Activated T-cell treated with anti-CD3 and anti-CD28 coated beads, Interleukin-2, amount 50 U/mL, for 72 hours (primary cell): ENCODE measurements around the gene ASCC2. TPM values are rescaled to one million over a fixed set of nuclear protein-coding genes. Genes with fewer than 3 reads are reported as not detected.
"Not testable (repeated sequence)": the region's sequence is repeated elsewhere in the genome, so short reads cannot be mapped to it uniquely, and the experiment has no call there.

Experiments
- ATAC-seq, 2 donors: fragments of 150-1000 bp; cut with Tn5 transposase; replicated peaks in 1 of 2; 2 replicates each; pipeline ENCODE4 v1.10.0; 2021; ENCODE audit warnings: moderate library complexity in 2 of 2, mild to moderate bottlenecking in 1 of 2
- DNase-seq, 2 donors: peaks; one replicate each; pipeline ENCODE4 v3.0.0; 2021 to 2022; ENCODE audit warnings: mixed read lengths in 1 of 2
- H3K27ac Mint-ChIP-seq: one replicate; pipeline ENCODE4 v1.8.0; 2022; ENCODE audit warnings: mild to moderate bottlenecking, moderate library complexity, mixed read lengths
- H3K27me3 Mint-ChIP-seq: one replicate; pipeline ENCODE4 v1.8.0; 2022; ENCODE audit warnings: low read depth, mixed read lengths
- H3K36me3 Mint-ChIP-seq, 2 donors: one replicate each; pipeline ENCODE4 v1.8.0; 2022; ENCODE audit warnings: mixed read lengths in 2 of 2, mild to moderate bottlenecking in 1 of 2; ENCODE audit not compliant: insufficient read depth in 2 of 2
- H3K4me1 Mint-ChIP-seq: one replicate; pipeline ENCODE4 v1.8.0; 2022; ENCODE audit warnings: low read depth, mixed read lengths
- H3K4me3 Mint-ChIP-seq, 2 donors: one replicate each; pipeline ENCODE4 v1.8.0; 2022; ENCODE audit warnings: mild to moderate bottlenecking in 2 of 2, mixed read lengths in 2 of 2, moderate library complexity in 2 of 2
- H3K9me3 Mint-ChIP-seq, 2 donors: one replicate each; pipeline ENCODE4 v1.8.0; 2022; ENCODE audit warnings: mixed read lengths in 2 of 2
- total RNA-seq, 2 donors: library from RNA; stranded (reverse); gene quantifications; one replicate each; pipeline ENCODE4 v1.2.3, GENCODE V29; 2022

The ASCC2 gene
- total RNA-seq, 2 donors from 2014 or later: 77.7 to 81.7 TPM

DNA sequence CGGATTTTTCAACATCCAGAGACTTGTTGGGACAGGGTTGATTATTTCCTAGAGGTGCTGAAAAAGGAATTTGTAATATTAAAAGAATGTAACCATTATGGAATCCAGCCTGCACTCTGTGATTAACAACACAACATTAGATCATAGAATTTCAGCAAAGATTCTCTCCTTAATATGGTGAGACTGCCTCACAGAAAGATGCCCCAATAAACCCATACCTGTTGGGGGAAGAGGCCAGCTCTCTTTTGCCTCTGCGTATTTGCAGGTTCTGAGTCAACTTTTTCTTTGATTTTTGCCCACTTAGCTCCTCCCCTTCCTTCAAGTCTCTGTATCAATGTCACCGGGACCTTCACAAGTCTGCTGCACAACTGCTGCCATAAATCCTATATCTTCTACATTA, 32.5 kb upstream of the ASCC2 start:
- Mint-ChIP-seq H3K36me3 (no peaks in the 10 kb centered on the region), H3K9me3 (no peaks in the 10 kb centered on the region), H3K27me3 (peaks cover 18% of the 10 kb centered on the region), H3K27ac (no peak overlapping the region), H3K4me3 (peak overlapping the region; percentile 14 to 31), H3K4me1 (peaks cover 13% of the 10 kb centered on the region)
- ATAC-seq (peak; percentile 88), DNase-seq (peak; percentile 26 to 30)

DNA sequence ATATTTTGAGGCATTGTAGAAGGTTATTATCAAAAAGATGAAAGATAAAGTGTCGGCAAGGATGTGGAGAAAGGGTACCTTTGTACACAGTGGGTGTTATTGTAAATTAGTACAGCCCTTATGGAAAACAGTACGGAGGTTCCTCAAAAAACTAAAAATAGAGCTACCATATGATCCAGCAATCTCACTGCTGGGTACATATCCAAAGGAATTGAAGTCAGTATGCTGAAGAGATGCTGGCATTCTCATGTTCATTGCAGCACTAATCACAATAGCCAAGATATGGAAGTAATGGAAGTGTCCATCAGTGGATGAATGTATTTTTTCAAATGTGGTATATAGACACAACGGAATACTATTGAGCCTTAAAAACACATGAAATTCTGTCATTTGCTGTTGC, 29.8 kb upstream of the ASCC2 start:
- H3K27me3 Mint-ChIP-seq: peaks cover 5% of the 10 kb centered on the region
- H3K27ac Mint-ChIP-seq: no peak overlapping the region
- peaks cover 13% of the 10 kb centered on the region for H3K4me1 Mint-ChIP-seq
- peaks cover 0 to 1% of the 10 kb centered on the region in 2 donors for H3K9me3 Mint-ChIP-seq
- DNase-seq: no peak
- H3K36me3 Mint-ChIP-seq: no peaks in the 10 kb centered on the region
- no peak for ATAC-seq
- no peak overlapping the region for H3K4me3 Mint-ChIP-seq

DNA sequence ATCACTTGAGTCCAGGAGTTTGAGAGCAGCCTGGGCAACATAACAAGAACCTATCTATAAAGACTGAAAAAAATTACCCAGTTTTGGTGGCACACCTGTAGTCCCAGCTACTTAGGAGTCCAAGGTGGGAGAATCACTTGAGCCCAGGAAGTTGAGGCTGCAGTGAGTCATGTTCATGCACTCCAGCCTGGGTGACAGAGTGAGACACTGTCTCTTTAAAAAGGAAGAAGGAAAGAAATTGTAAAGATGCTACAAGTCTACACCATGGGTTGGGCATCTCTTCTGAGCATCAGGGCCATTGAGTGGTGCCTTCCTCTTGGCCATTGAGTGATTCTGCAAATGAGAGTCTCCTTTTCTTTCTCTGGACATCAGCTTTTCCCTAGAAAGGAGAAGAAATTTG, 29.2 kb upstream of the ASCC2 start:
- Mint-ChIP-seq H3K9me3 (peaks cover 0 to 1% of the 10 kb centered on the region in 2 donors), H3K4me3 (no peak overlapping the region), H3K4me1 (peaks cover 13% of the 10 kb centered on the region), H3K27ac (no peak overlapping the region), H3K27me3 (peaks cover 5% of the 10 kb centered on the region), H3K36me3 (no peaks in the 10 kb centered on the region)
- no peak for DNase-seq
- no peak for ATAC-seq

DNA sequence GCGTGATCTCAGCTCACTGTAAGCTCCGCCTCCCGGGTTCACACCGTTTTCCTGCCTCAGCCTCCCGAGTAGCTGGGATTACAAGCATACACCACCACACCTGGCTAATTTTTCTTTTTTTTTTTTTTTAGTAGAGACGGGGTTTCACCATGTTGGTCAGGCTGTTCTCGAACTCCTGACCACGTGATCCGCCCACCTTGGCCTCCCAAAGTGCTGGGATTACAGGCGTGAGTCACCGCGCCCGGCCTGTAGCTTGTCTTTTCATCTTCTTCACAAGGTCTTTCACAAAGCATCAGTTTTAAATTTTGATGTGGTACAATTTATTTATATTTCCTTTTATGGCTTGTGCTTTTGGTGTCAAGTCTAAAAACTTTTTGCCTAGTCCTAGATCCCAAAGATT, 27.5 kb upstream of the ASCC2 start:
- ATAC-seq, DNase-seq, H3K36me3 Mint-ChIP-seq, H3K9me3 Mint-ChIP-seq, H3K27ac Mint-ChIP-seq, H3K4me1 Mint-ChIP-seq, H3K4me3 Mint-ChIP-seq, H3K27me3 Mint-ChIP-seq: not testable (repeated sequence)

DNA sequence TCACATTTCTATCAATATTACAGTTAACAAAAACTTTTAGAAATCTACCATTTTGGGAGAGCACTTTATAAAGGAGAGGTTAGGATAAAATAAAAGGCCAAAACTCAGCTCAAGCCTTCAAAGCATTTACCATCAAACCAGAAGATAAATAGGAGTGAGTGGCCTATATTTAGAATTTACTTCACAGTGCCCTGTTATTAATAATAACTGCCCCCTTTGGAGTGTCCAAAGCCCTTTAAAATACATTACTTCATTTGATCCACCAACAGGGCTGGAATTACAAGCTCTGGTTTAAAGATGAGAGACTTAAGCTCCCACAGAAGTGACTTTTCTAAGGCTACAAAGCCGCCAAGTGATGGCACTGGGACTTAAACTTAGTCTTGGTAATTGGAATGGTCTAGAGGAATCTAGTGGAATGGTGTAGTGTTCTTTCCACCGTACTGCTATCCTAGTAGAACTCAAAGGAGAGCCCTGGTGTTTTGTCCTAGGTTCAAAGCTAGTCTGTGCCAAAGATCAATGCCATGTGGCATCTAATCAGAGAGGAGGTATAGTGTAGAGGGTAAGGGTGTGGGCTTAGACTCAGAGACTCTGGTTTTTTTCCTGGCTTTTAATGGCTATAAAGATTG, 23.7 kb upstream of the ASCC2 start:
- no peak for DNase-seq
- no peaks in the 10 kb centered on the region for H3K36me3 Mint-ChIP-seq
- peaks cover 0 to 1% of the 10 kb centered on the region in 2 donors for H3K9me3 Mint-ChIP-seq

DNA sequence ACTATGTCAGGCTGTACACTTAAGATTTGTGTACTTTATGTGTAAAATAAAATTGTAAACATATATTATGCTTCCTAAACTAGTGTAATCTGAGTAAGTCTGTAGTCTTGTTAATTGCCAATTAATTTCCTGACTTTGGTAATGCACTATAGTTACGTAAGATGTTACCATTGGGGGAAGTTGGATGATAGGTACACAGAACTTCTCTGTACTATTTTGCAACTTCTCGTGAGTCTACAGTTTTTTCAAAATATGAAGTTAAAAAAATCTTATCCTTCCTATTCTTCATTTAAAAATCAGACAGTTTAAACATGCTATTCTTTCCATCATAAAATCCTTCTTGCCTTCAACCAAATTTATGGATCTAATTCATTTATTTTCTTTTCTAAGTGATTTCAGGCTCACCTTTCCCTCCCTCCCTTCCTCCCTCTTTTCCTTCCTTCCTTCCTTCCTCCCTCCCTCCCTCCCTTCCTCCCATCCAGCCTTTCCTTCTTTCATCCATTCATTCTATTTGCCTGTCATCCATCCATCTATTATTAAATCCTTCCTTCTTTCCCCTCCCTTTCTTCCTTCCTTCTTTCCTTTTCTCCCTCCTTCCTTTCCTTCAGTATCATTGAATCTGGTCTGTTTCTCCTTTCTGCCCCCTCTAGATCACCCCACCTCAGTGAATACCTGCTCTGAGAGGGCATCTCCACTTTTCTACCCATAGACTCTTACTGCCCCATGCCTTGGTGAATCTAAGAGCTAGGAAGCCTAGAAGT, 22.1 kb upstream of the ASCC2 start:
- no peak for ATAC-seq
- Mint-ChIP-seq H3K9me3 (peaks cover 0 to 1% of the 10 kb centered on the region in 2 donors), H3K4me3 (no peak overlapping the region), H3K36me3 (no peaks in the 10 kb centered on the region), H3K27me3 (no peaks in the 10 kb centered on the region), H3K4me1 (no peaks in the 10 kb centered on the region), H3K27ac (no peak overlapping the region)
- no peak for DNase-seq

More for the DNA sequence above, 23.7 kb upstream of the ASCC2 start:
- no peaks in the 10 kb centered on the region for H3K4me1 Mint-ChIP-seq
- ATAC-seq: no peak
- H3K4me3 Mint-ChIP-seq: no peak overlapping the region
- H3K27ac Mint-ChIP-seq: no peak overlapping the region
- H3K27me3 Mint-ChIP-seq: no peaks in the 10 kb centered on the region

DNA sequence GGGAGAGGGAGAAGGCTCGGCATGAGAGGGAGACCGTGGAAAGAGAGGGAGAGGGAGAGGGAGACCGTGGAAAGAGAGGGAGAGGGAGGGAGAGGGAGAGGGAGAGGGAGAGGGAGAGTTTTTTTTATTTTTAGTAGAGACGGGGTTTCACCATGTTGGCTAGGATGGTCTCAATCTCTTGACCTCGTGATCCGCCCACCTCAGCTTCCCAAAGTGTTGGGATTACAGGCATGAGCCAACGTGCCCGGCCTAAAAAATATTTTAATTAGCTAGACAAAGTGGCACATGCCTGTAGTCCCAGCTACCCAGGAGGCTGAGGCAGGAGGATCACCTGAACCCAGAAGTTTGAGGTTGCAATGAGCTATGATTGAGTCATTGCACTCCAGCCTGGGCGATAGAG, 21.0 kb upstream of the ASCC2 start:
- H3K27ac Mint-ChIP-seq, H3K27me3 Mint-ChIP-seq, DNase-seq, H3K4me1 Mint-ChIP-seq, H3K36me3 Mint-ChIP-seq, H3K4me3 Mint-ChIP-seq, H3K9me3 Mint-ChIP-seq, ATAC-seq: not testable (repeated sequence)

DNA sequence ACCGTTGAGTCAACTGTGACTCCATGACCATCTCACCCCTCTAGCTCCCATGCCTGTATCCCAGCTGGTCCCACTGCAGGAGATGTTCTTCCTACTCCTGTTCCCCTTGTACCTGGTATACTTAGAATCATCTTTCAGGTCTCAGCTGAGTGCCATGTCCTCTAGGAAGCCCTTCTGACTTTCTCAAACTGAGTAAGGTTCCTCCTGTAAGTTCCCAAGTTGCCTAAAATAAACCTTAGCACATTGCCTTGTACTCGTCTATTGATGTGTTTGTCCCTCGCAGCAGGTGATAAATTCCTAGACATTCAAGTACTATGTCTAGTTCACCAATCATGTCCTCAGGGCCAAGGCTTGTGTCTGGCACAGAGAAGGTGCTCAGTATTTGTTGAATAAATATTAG, 18.4 kb upstream of the ASCC2 start:
- no peak overlapping the region for H3K4me3 Mint-ChIP-seq

DNA sequence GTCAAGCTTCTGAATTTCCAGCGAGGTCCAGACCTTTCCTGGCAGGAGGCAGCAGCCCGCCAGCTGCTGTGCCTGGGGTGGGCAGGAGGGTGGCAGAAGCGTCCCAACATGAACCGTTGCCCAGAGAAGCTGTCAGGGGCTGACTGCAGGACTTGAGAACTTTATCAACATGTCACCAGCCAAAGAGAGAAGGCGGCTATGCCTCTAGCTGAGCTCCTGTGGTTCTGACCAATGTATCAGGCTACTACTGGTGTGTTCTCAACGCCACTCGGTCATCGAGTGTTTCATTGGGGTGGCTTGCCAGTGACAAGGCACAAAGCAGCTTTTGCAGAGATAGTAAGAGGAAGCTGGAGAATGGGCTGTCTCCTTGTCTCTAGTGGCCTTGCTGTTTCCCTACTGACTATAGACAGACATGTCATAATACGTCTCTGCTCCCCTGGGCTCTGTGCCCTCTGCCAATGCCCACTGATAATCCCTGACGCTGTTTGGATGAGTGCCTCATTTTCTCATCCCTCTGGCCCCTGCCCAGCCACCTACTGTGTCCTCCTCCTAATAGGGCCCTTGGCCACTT, 17.6 kb upstream of the ASCC2 start:
- Mint-ChIP-seq H3K4me1 (no peaks in the 10 kb centered on the region), H3K4me3 (no peak overlapping the region), H3K9me3 (no peaks in the 10 kb centered on the region), H3K27ac (no peak overlapping the region), H3K27me3 (no peaks in the 10 kb centered on the region), H3K36me3 (no peaks in the 10 kb centered on the region)
- DNase-seq (no peak), ATAC-seq (no peak)

More for the DNA sequence above, 18.4 kb upstream of the ASCC2 start:
- Mint-ChIP-seq H3K36me3 (no peaks in the 10 kb centered on the region), H3K9me3 (no peaks in the 10 kb centered on the region), H3K27ac (no peak overlapping the region), H3K27me3 (no peaks in the 10 kb centered on the region), H3K4me1 (no peaks in the 10 kb centered on the region)
- DNase-seq: no peak
- no peak for ATAC-seq

DNA sequence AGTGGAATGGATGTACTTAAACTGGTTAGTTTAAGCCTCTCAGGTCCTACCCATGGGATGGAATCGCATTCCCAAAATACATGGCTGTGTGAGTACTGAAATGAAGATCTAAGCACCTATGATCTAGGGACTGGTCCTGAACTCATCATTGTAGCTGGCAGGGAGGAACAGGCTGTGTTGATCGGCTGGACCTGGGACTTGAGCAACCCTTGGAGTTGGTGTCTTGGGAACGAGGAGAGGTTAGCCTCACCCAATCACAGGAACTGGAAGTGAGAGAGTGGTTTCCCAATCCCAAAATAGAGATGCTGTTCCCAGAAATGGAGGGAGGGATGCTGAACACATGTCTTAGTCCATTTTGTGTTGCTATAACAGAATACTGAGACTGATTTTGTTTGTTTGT, 16.4 kb upstream of the ASCC2 start:
- Mint-ChIP-seq H3K27me3 (no peaks in the 10 kb centered on the region), H3K36me3 (no peaks in the 10 kb centered on the region), H3K27ac (no peak overlapping the region), H3K9me3 (no peaks in the 10 kb centered on the region), H3K4me1 (no peaks in the 10 kb centered on the region), H3K4me3 (no peak overlapping the region)
- no peak for DNase-seq
- no peak for ATAC-seq

DNA sequence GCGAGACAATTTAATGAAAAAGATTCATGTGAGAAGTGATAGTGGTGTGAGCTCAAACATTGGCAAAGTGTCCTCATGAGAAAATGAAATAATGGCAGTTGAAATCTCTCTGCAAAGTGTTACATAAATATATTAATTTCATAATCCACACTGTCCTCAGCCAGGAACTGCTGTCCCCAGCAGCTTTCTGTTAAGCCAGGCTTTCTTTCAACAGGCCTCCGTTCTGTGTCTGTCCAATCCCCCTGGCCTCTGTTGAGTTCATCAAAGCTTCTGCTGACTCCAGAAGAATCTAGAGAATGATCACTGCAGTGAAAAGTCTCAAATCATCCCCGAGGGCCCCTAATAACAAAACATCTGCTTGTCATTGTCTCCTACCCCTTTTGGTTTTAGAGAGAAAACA, 10.0 kb upstream of the ASCC2 start:
- DNase-seq (no peak), ATAC-seq (no peak)
- Mint-ChIP-seq H3K9me3 (peaks cover 3 to 4% of the 10 kb centered on the region in 2 donors), H3K27me3 (no peaks in the 10 kb centered on the region), H3K27ac (no peak overlapping the region), H3K36me3 (peaks cover 3 to 4% of the 10 kb centered on the region in 2 donors), H3K4me3 (no peak overlapping the region), H3K4me1 (no peaks in the 10 kb centered on the region)

DNA sequence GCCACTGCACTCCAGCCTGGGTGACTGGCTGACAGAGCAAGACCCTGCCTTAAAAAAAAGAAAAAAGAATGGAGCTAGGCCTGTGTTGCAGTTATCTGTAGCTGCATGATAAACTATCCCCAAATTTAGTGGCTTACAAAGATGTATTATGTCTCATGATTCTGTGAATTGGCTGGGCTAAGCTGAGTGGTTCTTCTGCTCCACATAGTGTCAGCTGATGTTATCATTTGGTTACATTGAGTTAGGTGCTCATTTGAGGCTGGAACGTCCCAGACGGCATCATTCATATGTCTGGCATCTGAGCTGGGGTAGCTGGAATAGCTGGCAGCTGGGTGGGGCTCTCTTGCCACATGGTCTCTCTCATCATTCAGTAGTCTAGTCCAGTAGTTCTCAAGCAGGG, 8.2 kb upstream of the ASCC2 start:
- Mint-ChIP-seq H3K36me3 (peaks cover 3 to 4% of the 10 kb centered on the region in 2 donors), H3K27me3 (no peaks in the 10 kb centered on the region), H3K9me3 (peaks cover 3 to 4% of the 10 kb centered on the region in 2 donors), H3K4me1 (peaks cover 12% of the 10 kb centered on the region), H3K27ac (no peak overlapping the region), H3K4me3 (no peak overlapping the region)
- DNase-seq (no peak), ATAC-seq (no peak)

DNA sequence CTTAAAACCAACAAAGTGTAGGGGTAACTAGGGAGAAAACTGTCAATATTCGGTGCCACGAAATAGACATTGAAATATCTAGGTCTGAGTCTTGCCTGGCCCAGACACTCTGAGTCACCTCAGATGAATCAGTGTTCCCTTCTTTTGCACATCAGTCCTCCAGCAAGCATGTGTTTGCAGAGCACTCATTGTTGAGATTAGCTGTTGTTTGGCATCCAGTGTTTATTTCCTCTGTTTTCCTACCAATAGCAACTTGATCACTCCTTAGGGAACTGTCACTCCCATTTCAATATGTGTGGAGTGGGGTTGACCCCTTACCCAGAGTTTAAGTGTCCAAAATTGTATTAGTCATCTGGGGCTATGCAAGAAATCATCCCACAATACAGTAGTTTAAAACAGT, 4.7 kb upstream of the ASCC2 start:
- no peaks in the 10 kb centered on the region for H3K27me3 Mint-ChIP-seq
- H3K4me3 Mint-ChIP-seq: no peak overlapping the region
- no peak for ATAC-seq
- DNase-seq: peak in 1 of 2 donors; percentile 19
- peaks cover 4 to 5% of the 10 kb centered on the region in 2 donors for H3K36me3 Mint-ChIP-seq
- no peak overlapping the region for H3K27ac Mint-ChIP-seq
- H3K9me3 Mint-ChIP-seq: peaks cover 3 to 7% of the 10 kb centered on the region in 2 donors
- peaks cover 21% of the 10 kb centered on the region for H3K4me1 Mint-ChIP-seq
